Neural cell (in vitro differentiated cells): Measurements from ENCODE around the gene ITPR2. TPM values are rescaled to one million over a fixed set of nuclear protein-coding genes. Genes with fewer than 3 reads are reported as not detected.

ENCODE experiments used
- H2AFZ ChIP-seq: fragments of 200-600, 300-800 bp; sonication (generic), shearing (Covaris generic); 2 replicates; pipeline ENCODE4 v1.6.0; 2014; ENCODE audit warnings: low read depth, mild to moderate bottlenecking, antibody characterized with exemption, low read length, moderate library complexity
- H3F3A ChIP-seq: fragments of 200-600 bp; shearing (Covaris generic); 2 replicates; pipeline ENCODE4 v1.6.1; 2016; ENCODE audit warnings: mild to moderate bottlenecking, moderate library complexity, mixed read lengths, antibody characterized with exemption, low read length; ENCODE audit not compliant: insufficient read depth, poor library complexity, severe bottlenecking
- H3K27ac ChIP-seq: fragments of 200-600, 300-800 bp; sonication (generic), shearing (Covaris generic); 2 replicates; pipeline ENCODE4 v1.5.1; 2014; ENCODE audit warnings: mild to moderate bottlenecking, low read length, moderate library complexity
- H3K27me3 ChIP-seq: fragments of 300-800, 200-600 bp; sonication (generic), shearing (Covaris generic); 2 replicates; pipeline ENCODE4 v1.6.0; 2014; ENCODE audit warnings: mild to moderate bottlenecking, low read depth, low read length, moderate library complexity; ENCODE audit not compliant: insufficient read depth
- H3K36me3 ChIP-seq: fragments of 300-800, 200-600 bp; sonication (generic), shearing (Covaris generic); 2 replicates; pipeline ENCODE4 v1.5.1; 2014; ENCODE audit warnings: mild to moderate bottlenecking, antibody characterized with exemption, low read length, moderate library complexity; ENCODE audit not compliant: insufficient read depth
- H3K4me2 ChIP-seq: fragments of 300-800, 200-600 bp; sonication (generic), shearing (Covaris generic); 2 replicates; pipeline ENCODE4 v1.6.0; 2014; ENCODE audit warnings: mild to moderate bottlenecking, low read length
- H3K4me3 ChIP-seq: fragments of 300-800, 200-600 bp; sonication (generic), shearing (Covaris generic); 2 replicates; pipeline ENCODE4 v1.5.1; 2014; ENCODE audit warnings: mild to moderate bottlenecking, low read length, moderate library complexity
- H3K79me2 ChIP-seq: fragments of 200-600 bp; shearing (Covaris generic); replicated peaks from 2 replicates; pipeline ENCODE4 v1.6.0; 2014; ENCODE audit warnings: mild to moderate bottlenecking, low read length, moderate library complexity; ENCODE audit not compliant: insufficient read depth
- H3K9ac ChIP-seq: fragments of 300-800, 200-600 bp; sonication (generic), shearing (Covaris generic); 2 replicates; pipeline ENCODE4 v1.6.1; 2016; ENCODE audit warnings: mild to moderate bottlenecking, low read length, mixed read lengths
- H3K9me2 ChIP-seq: fragments of 200-600 bp; shearing (Covaris generic); 2 replicates; pipeline ENCODE4 v1.6.1; 2016; ENCODE audit warnings: mild to moderate bottlenecking, low read length, mixed read lengths; ENCODE audit not compliant: insufficient read depth
- H3K9me3 ChIP-seq: fragments of 200-600, 300-800 bp; sonication (generic), shearing (Covaris generic); 2 replicates; pipeline ENCODE4 v1.6.1; 2016; ENCODE audit warnings: mild to moderate bottlenecking, mixed run types, low read length, moderate library complexity, mixed read lengths
- H4K20me1 ChIP-seq: fragments of 200-600 bp; shearing (Covaris generic); 2 replicates; pipeline ENCODE4 v1.6.1; 2016; ENCODE audit warnings: mild to moderate bottlenecking, mixed run types; ENCODE audit not compliant: insufficient read depth
- CTCF ChIP-seq: fragments of 450-650 bp; IDR thresholded peaks from 2 replicates; pipeline ENCODE4 v1.5.1; 2014; ENCODE audit warnings: antibody characterized with exemption, mild to moderate bottlenecking, moderate library complexity; ENCODE audit not compliant: poor library complexity, severe bottlenecking
- EP300 ChIP-seq: fragments of 450-650 bp; conservative IDR thresholded peaks from 2 replicates; pipeline ENCODE4 v1.6.1; 2014; ENCODE audit warnings: antibody characterized with exemption, mild to moderate bottlenecking, moderate library complexity; ENCODE audit not compliant: poor library complexity, severe bottlenecking
- EZH2 ChIP-seq: fragments of 200-600, 300-800 bp; shearing (Covaris generic), sonication (generic); IDR thresholded peaks from 2 replicates; pipeline ENCODE4 v1.6.1; 2014; ENCODE audit warnings: antibody characterized with exemption, low read length, borderline replicate concordance, mild to moderate bottlenecking; ENCODE audit not compliant: insufficient read depth, poor library complexity, severe bottlenecking
- MXI1 ChIP-seq: fragments of 450-650 bp; conservative IDR thresholded peaks from 2 replicates; pipeline ENCODE4 v1.6.1; 2014; ENCODE audit warnings: antibody characterized with exemption, mild to moderate bottlenecking; ENCODE audit not compliant: poor library complexity, severe bottlenecking
- POLR2AphosphoS5 ChIP-seq: IDR thresholded peaks from 2 replicates; pipeline ENCODE4 v1.6.1; 2012
- RAD21 ChIP-seq: fragments of 450-650 bp; conservative IDR thresholded peaks from 2 replicates; pipeline ENCODE4 v1.6.1; 2014; ENCODE audit warnings: antibody characterized with exemption, mild to moderate bottlenecking, moderate library complexity
- SMC3 ChIP-seq: fragments of 450-650 bp; conservative IDR thresholded peaks from 2 replicates; pipeline ENCODE4 v1.6.1; 2014; ENCODE audit warnings: antibody characterized with exemption, mild to moderate bottlenecking, moderate library complexity; ENCODE audit not compliant: poor library complexity
- TAF1 ChIP-seq: IDR thresholded peaks from 2 replicates; pipeline ENCODE4 v1.6.1; 2012; ENCODE audit warnings: low read depth
- polyA plus RNA-seq: library from polyadenylated mRNA; depleted of rRNA; stranded (reverse); fragments of >200 nt; gene quantifications from 2 replicates; pipeline ENCODE4 v1.2.3, GENCODE V29; 2014
- TF ChIP-seq, protein P1 (sequence below): IDR thresholded peaks from 2 replicates; pipeline ENCODE4 v1.6.1; 2012; ENCODE audit warnings: borderline replicate concordance

Gene ITPR2
- polyA plus RNA-seq, 1 donor from 2014 or later = 2.0 TPM

DNA sequence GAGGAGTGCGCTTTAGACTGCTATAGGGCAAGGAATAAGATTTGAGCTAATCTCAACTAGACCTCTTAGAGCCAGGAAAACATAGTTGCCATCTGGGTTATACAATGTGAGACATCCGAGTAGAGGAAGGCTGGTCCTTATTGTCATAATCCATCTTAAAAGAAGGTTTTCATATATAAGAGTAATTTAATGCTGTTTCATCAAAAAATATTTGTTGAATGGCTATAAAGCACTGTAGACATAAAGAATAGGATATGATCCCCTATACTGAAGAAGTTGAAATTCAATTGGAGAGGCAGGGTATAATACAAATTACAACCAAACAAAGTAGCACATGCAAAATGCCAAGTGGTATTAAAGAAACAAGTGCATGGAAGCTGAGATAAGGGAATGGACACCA, 343.1 kb downstream of the ITPR2 start:
- no peaks in the 10 kb centered on the region for H3K27me3 ChIP-seq
- H3K9me2 ChIP-seq = no peaks in the 10 kb centered on the region
- no peaks in the 10 kb centered on the region for H3F3A ChIP-seq
- no peak overlapping the region for H2AFZ ChIP-seq
- no peak overlapping the region for H3K9ac ChIP-seq
- H3K9me3 ChIP-seq = no peaks in the 10 kb centered on the region
- no peak overlapping the region for H3K4me2 ChIP-seq
- TF ChIP-seq SMC3 (no peak), POLR2AphosphoS5 (no peak), MXI1 (no peak), EZH2 (no peak), CTCF (no peak), RAD21 (no peak), TAF1 (no peak), EP300 (no peak)
- H3K4me3 ChIP-seq = no peak overlapping the region
- H3K27ac ChIP-seq = no peak overlapping the region
- H3K79me2 ChIP-seq = no peaks in the 10 kb centered on the region
- H4K20me1 ChIP-seq = no peaks in the 10 kb centered on the region
- no peaks in the 10 kb centered on the region for H3K36me3 ChIP-seq

DNA sequence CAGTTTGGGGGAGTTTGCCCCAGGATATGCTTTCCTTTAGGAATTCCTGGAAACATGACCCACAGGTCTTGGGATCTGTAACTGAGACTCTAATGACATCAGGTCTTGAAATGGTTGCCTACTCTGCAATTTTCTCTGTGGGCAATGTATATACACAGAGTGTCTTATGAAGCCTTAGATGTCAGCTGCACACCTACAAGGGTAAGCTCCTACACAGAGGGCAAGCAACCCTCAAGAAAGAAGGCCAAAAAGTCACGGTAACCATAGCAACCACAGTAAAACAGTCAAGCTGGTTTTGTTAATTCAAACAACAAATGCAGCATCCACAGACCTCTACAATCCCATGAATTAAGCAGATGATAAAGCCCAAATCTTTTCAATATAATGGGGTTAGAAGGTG, 344.6 kb downstream of the ITPR2 start:
- H3K4me2 ChIP-seq = no peak overlapping the region
- no peaks in the 10 kb centered on the region for H3K79me2 ChIP-seq
- H3K4me3 ChIP-seq = no peak overlapping the region
- H3K9me2 ChIP-seq = no peaks in the 10 kb centered on the region
- H3K27ac ChIP-seq = no peak overlapping the region
- H3F3A ChIP-seq = no peaks in the 10 kb centered on the region
- no peaks in the 10 kb centered on the region for H3K36me3 ChIP-seq
- TF ChIP-seq POLR2AphosphoS5 (peak; percentile 43), RAD21 (no peak)
- H3K9ac ChIP-seq = no peak overlapping the region
- no peaks in the 10 kb centered on the region for H3K9me3 ChIP-seq
- H2AFZ ChIP-seq = no peak overlapping the region
- no peaks in the 10 kb centered on the region for H4K20me1 ChIP-seq
- H3K27me3 ChIP-seq = no peaks in the 10 kb centered on the region

DNA sequence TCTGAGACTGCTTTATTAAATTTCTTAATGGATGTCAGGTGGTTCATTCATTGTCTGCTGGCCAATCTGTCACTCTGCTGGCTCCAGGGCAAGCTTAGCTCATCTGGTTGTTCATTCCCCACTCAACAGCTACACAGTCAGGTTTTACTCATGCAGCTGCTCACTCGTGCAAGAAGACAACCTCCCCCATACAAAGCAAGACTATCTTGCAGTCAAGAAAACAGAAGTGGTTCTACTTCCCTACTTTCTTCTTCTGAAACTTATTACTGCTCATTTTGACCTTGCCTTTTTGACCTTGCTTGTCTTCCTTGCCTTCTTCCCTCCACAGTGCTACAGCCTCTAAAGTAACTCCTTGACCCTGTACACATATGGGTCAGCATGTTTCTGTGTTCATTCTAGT, 359.7 kb downstream of the ITPR2 start:
- no peak overlapping the region for H3K27ac ChIP-seq
- no peaks in the 10 kb centered on the region for H4K20me1 ChIP-seq
- TF ChIP-seq, protein P1, sequence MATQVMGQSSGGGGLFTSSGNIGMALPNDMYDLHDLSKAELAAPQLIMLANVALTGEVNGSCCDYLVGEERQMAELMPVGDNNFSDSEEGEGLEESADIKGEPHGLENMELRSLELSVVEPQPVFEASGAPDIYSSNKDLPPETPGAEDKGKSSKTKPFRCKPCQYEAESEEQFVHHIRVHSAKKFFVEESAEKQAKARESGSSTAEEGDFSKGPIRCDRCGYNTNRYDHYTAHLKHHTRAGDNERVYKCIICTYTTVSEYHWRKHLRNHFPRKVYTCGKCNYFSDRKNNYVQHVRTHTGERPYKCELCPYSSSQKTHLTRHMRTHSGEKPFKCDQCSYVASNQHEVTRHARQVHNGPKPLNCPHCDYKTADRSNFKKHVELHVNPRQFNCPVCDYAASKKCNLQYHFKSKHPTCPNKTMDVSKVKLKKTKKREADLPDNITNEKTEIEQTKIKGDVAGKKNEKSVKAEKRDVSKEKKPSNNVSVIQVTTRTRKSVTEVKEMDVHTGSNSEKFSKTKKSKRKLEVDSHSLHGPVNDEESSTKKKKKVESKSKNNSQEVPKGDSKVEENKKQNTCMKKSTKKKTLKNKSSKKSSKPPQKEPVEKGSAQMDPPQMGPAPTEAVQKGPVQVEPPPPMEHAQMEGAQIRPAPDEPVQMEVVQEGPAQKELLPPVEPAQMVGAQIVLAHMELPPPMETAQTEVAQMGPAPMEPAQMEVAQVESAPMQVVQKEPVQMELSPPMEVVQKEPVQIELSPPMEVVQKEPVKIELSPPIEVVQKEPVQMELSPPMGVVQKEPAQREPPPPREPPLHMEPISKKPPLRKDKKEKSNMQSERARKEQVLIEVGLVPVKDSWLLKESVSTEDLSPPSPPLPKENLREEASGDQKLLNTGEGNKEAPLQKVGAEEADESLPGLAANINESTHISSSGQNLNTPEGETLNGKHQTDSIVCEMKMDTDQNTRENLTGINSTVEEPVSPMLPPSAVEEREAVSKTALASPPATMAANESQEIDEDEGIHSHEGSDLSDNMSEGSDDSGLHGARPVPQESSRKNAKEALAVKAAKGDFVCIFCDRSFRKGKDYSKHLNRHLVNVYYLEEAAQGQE = no peak
- no peak for TF ChIP-seq EP300
- no peak for TF ChIP-seq MXI1
- TF ChIP-seq EZH2 = no peak
- TF ChIP-seq POLR2AphosphoS5 = no peak
- TF ChIP-seq RAD21 = no peak
- no peak for TF ChIP-seq CTCF
- no peak for TF ChIP-seq SMC3
- no peak for TF ChIP-seq TAF1

More for the DNA sequence above, 359.7 kb downstream of the ITPR2 start:
- Histone ChIP-seq H3F3A (no peaks in the 10 kb centered on the region), H3K9ac (no peak overlapping the region), H3K9me3 (no peaks in the 10 kb centered on the region), H3K36me3 (no peaks in the 10 kb centered on the region), H3K4me2 (no peak overlapping the region), H3K27me3 (no peaks in the 10 kb centered on the region), H3K4me3 (no peak overlapping the region), H3K9me2 (no peaks in the 10 kb centered on the region), H3K79me2 (no peaks in the 10 kb centered on the region), H2AFZ (no peak overlapping the region)
